GM18499 (cell line): ENCODE results near the gene TLE3.

ENCODE experiments used
- ATAC-seq: cut with Tn5 transposase; IDR thresholded peaks from one replicate; pipeline ENCODE4 v1.9.1; 2021; ENCODE audit warnings: moderate number of reproducible peaks; ENCODE audit not compliant: insufficient read depth, unreplicated experiment

TLE3 gene

GRCh38 chr15:70017025-70017424, 80.7 kb downstream of the TLE3 start:
- ATAC-seq, result no peak

DNA sequence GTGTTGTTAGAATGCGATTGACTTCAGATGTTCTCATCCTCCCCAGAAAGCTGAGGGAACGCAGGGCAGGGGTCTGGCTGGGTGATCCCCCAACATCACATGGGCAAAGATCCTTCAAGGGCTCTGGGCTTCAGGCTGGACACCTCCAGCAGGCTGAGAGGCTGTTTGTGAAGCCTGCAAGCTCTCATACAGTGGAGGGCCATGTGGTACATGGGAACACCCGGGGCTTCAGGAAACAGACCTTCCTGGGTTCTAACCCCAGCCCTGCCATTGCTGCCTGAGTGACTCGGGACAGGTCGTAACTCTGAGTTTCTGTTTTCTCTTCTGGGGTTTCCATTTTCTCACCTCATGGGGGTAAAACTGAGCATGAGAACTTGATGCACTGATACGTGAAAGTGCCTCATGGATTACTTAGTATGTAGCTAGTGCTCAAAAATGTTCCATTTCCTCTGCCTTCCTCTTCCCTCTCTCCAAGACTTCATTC, 81.2 kb downstream of the TLE3 start:
- no peak for ATAC-seq

- ATAC-seq, result peak; percentile 58
These were observed 82.7 kb downstream of the TLE3 start for GRCh38 chr15:70014860-70015490.

GRCh38 chr15:70014331-70014730, 83.4 kb downstream of the TLE3 start:
- ATAC-seq, result no peak

- ATAC-seq, result no peak
These were observed 83.9 kb downstream of the TLE3 start for GRCh38 chr15:70013656-70014313.

GRCh38 chr15:70012895-70013294, 84.8 kb downstream of the TLE3 start:
- no peak for ATAC-seq

- no peak for ATAC-seq
These were observed 88.9 kb downstream of the TLE3 start for GRCh38 chr15:70008697-70009290.

GRCh38 chr15:70006259-70007147, 91.2 kb downstream of the TLE3 start:
- no peak for ATAC-seq

DNA sequence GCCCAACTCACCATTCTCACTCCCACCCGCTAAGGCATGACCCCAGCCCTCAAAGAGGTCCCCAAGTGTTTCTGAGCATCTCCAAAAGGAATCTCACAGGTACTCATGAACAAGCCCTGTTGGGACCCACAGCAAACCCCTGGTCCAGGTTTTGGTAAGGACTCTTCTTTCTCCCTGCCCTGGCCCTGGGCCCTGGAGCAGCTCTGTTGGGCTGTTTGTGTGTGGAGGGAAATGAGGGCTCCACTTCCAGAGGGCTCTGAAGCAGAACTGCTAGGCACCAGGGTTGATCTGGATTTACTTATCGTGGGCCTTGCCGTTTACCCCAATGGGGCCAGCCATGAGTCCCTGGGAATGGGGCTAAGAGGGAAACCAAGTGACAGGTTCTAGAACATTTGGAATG, 92.9 kb downstream of the TLE3 start:
- ATAC-seq, result no peak

- ATAC-seq, result no peak
These were observed 94.8 kb downstream of the TLE3 start for GRCh38 chr15:70002897-70003296.

- no peak for ATAC-seq
These were observed 95.9 kb downstream of the TLE3 start for GRCh38 chr15:70001859-70002258.

- no peak for ATAC-seq
These were observed 98.2 kb downstream of the TLE3 start for GRCh38 chr15:69999392-70000085.

DNA sequence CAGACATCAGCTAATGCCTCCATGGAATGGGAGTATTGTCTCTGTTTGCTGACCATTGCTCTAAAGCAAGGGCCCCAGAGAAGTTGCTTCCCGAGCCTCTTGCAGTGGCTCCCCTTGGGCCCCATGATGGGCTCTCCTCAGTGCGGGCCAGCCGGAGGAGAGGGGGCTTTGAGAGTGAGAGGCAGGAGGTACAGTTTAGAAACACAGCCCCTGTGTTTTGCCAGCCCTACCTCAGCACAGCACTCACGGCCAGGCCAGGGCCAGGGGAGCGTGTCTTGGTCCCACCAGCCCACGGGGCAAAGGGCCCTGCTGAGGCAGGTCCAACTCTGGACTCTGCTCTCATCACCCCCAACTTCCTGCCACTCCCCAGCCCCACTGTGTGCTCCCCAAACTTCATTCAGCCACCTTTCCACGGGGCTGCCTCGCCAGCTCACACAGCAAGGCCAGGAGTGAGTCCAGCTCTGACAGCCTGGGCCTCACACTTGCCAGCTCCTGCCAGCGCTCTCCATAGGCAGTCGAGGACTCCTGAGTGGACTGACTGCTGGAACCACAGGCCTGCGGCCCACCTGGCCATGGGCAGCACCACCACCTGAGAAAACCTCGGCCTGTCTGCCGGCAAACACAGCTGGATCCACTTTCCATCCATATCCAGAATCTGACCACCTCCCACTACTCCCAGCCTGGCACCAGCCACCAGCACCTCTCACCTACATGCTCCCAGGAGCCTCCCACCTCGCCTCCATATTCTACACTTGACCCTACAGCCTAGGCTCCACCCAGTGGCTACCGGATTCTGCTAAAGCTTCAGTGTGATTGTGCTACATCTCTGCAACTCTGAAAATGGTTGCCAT, 99.0 kb downstream of the TLE3 start:
- no peak for ATAC-seq

DNA sequence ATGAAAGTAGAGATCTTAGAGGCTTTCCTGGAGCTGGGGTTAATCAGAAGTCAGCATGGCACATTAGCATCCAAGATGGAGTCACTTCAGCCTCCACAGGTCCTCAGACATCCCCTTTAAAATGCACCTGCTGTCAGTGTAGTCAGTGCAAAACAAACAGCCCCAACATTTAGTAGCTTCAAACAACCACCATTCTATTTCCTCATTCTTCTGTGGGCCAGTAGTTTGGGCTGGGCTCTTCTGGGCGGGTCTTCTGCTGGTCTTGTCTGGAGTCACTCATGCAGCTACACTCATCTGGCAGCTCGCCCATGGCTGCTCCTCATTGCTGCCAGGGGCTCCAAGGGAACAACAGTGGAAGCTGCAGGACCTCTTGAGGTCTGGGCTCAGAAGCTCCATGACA, 99.9 kb downstream of the TLE3 start:
- ATAC-seq, result no peak
